Activated naive CD8-positive, alpha-beta T cell treated with anti-CD3 and anti-CD28 coated beads, Interleukin-2, amount 10 ng/mL, durations not matched to agents 7 days and 5 days (primary cell): Measurements from ENCODE around the gene NFKB1. TPM values are rescaled to one million over a fixed set of nuclear protein-coding genes. Genes with fewer than 3 reads are reported as not detected.

Source experiments
- ATAC-seq: fragments of 150-1000 bp; cut with Tn5 transposase; one replicate; pipeline ENCODE4 v1.10.0; 2021; ENCODE audit warnings: low read depth, moderate library complexity
- POLR2A ChIA-PET: fragments of 350-600 bp; sonication (Branson Sonifier 250); formaldehyde crosslinking; loops from one replicate; lab custom pipeline; 2021; ENCODE audit warnings: antibody characterized with exemption; lab: Charles Lee
- DNase-seq: peaks from one replicate; pipeline ENCODE4 v3.0.0; 2021
- H3K27ac Mint-ChIP-seq: one replicate; pipeline ENCODE4 v1.8.0; 2022; ENCODE audit warnings: mild to moderate bottlenecking, mixed read lengths
- H3K27me3 Mint-ChIP-seq: one replicate; pipeline ENCODE4 v1.8.0; 2022; ENCODE audit warnings: mild to moderate bottlenecking, moderate library complexity, mixed read lengths
- H3K36me3 Mint-ChIP-seq: one replicate; pipeline ENCODE4 v1.8.0; 2021; ENCODE audit warnings: mild to moderate bottlenecking, mixed read lengths
- H3K4me1 Mint-ChIP-seq: one replicate; pipeline ENCODE4 v1.8.0; 2021; ENCODE audit warnings: mixed read lengths
- H3K4me3 Mint-ChIP-seq: one replicate; pipeline ENCODE4 v1.8.0; 2022; ENCODE audit warnings: mild to moderate bottlenecking, moderate library complexity, mixed read lengths
- H3K9me3 Mint-ChIP-seq: one replicate; pipeline ENCODE4 v1.8.0; 2021; ENCODE audit warnings: mixed read lengths
- total RNA-seq, 2 experiments: library from RNA; stranded (reverse); gene quantifications; one replicate each; pipeline ENCODE4 v1.2.3, GENCODE V29; 2021

The NFKB1 gene
- total RNA-seq, 2 experiments from 2014 or later: 129 to 130 TPM

DNA sequence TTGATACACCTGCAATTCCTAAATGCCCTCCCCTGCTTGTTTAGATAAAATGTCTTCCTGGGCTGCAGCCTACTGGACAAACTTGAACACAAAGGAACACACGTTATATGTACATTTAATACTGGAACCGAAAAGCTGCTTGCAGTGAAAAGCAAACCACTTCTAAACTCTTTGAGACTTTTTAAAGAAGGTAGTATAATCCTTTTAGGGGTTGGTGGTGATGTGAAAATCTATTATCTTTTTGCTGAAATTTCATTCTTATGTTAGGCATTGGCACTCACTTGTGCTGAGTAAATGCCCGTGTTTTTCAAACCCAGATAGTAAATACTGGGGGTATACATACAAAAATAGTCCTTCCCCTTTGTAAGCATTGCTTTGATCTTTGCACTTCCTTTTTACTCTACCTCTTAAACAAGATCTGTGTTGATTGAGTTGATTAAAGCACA is 2.2 kb downstream of the NFKB1 start:
- ATAC-seq (no peak), DNase-seq (no peak)
- Mint-ChIP-seq H3K27ac (peak overlapping the region; percentile 88), H3K9me3 (peaks cover 4% of the 10 kb centered on the region), H3K36me3 (peaks cover 29% of the 10 kb centered on the region), H3K4me1 (peaks cover 30% of the 10 kb centered on the region), H3K27me3 (no peaks in the 10 kb centered on the region), H3K4me3 (peak overlapping the region; percentile 90)
- POLR2A ChIA-PET: interaction anchor here (0.6 to 3.9 kb wide), 11 partner anchors 8 to 324 kb away, joined by 3 to 20 read pairs (median 3); partner anchors contain the start of genes SLC39A8 and UBE2D3

- peaks cover 27% of the 10 kb centered on the region for H3K36me3 Mint-ChIP-seq
- peak overlapping the region; percentile 88 for H3K27ac Mint-ChIP-seq
- H3K4me1 Mint-ChIP-seq: peaks cover 31% of the 10 kb centered on the region
- no peak for DNase-seq
- ATAC-seq: no peak
- peak overlapping the region; percentile 90 for H3K4me3 Mint-ChIP-seq
- no peaks in the 10 kb centered on the region for H3K27me3 Mint-ChIP-seq
- no peaks in the 10 kb centered on the region for H3K9me3 Mint-ChIP-seq
- POLR2A ChIA-PET: interaction anchor here (3.9 kb wide), 1 partner anchor 24 kb away, joined by 20 read pairs; no protein-coding TSS in a partner anchor
These were observed 3.0 kb downstream of the NFKB1 start for GRCh38 chr4:102503831-102504786.

GRCh38 chr4:102504941-102505340 is 3.8 kb downstream of the NFKB1 start:
- POLR2A ChIA-PET: no interaction called here

GRCh38 chr4:102505708-102506107 is 4.5 kb downstream of the NFKB1 start:
- Mint-ChIP-seq H3K4me3 (no peak overlapping the region), H3K4me1 (peaks cover 42% of the 10 kb centered on the region), H3K27ac (no peak overlapping the region), H3K27me3 (no peaks in the 10 kb centered on the region), H3K36me3 (peaks cover 42% of the 10 kb centered on the region), H3K9me3 (no peaks in the 10 kb centered on the region)
- DNase-seq: no peak
- no peak for ATAC-seq
- POLR2A ChIA-PET: no interaction called here

More at GRCh38 chr4:102504941-102505340, 3.8 kb downstream of the NFKB1 start:
- Mint-ChIP-seq H3K9me3 (no peaks in the 10 kb centered on the region), H3K4me3 (peak overlapping the region; percentile 90), H3K27me3 (no peaks in the 10 kb centered on the region), H3K36me3 (peaks cover 35% of the 10 kb centered on the region), H3K4me1 (peaks cover 38% of the 10 kb centered on the region), H3K27ac (peak overlapping the region; percentile 69)
- no peak for DNase-seq
- no peak for ATAC-seq

- Mint-ChIP-seq H3K27ac (no peak overlapping the region), H3K4me3 (peak overlapping the region; percentile 9), H3K27me3 (no peaks in the 10 kb centered on the region), H3K9me3 (no peaks in the 10 kb centered on the region), H3K36me3 (peaks cover 48% of the 10 kb centered on the region), H3K4me1 (peaks cover 46% of the 10 kb centered on the region)
- POLR2A ChIA-PET: no interaction called here
- no peak for ATAC-seq
- DNase-seq: no peak
These were observed 5.4 kb downstream of the NFKB1 start for GRCh38 chr4:102506523-102506922.

DNA sequence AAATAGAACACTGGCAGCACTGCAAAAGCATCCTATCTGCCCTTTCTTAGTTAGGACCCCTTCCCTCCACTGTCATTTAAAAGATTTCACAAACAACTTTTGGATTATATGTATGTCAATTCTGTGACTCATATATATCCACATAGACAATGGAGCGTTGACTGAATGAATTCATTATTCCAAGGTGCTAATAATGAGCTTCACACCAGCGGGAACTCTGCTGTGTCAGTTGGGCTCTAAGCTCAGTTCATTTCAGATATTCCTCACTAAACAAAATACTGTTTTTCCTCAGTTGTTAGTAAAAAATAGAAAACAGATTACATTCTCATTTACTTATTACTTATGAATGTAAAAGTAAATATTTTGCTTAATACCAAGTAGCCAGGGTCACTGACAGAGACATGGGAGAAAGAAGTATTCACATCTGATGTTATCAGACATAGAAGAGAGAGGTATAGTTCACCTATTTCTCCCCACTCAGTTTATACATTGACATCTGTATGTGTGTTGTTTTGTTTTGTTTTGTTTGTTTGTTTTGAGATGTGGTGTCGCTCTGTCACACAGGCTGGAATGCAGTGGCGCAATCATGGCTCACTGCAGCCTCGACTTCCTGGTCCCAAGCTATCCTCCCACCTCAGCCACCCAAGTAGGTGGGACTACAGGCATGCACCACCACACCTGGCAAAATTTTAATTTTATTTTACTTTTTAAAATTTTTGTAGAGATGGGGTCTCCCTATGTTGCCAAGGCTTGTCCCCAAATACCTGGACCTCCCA is 10.9 kb downstream of the NFKB1 start:
- ATAC-seq (peak; percentile 16), DNase-seq (no peak)
- no peaks in the 10 kb centered on the region for H3K27me3 Mint-ChIP-seq
- no peak overlapping the region for H3K4me3 Mint-ChIP-seq
- peaks cover 41% of the 10 kb centered on the region for H3K4me1 Mint-ChIP-seq
- peaks cover 69% of the 10 kb centered on the region for H3K36me3 Mint-ChIP-seq
- H3K27ac Mint-ChIP-seq: no peak overlapping the region
- POLR2A ChIA-PET: interaction anchor here (0.7 to 1.9 kb wide), 3 partner anchors 10 to 11 kb away, joined by 3 to 7 read pairs (median 6); partner anchors contain the start of gene NFKB1
- H3K9me3 Mint-ChIP-seq: peaks cover 8% of the 10 kb centered on the region

- Mint-ChIP-seq H3K36me3 (peaks cover 60% of the 10 kb centered on the region), H3K4me1 (peaks cover 45% of the 10 kb centered on the region), H3K4me3 (no peak overlapping the region), H3K27me3 (no peaks in the 10 kb centered on the region), H3K9me3 (peaks cover 8% of the 10 kb centered on the region), H3K27ac (no peak overlapping the region)
- DNase-seq: no peak
- POLR2A ChIA-PET: no interaction called here
- no peak for ATAC-seq
These were observed 13.3 kb downstream of the NFKB1 start for GRCh38 chr4:102514298-102514964.

- POLR2A ChIA-PET: no interaction called here
- ATAC-seq (no peak), DNase-seq (no peak)
- Mint-ChIP-seq H3K4me1 (peaks cover 56% of the 10 kb centered on the region), H3K27me3 (no peaks in the 10 kb centered on the region), H3K27ac (peak overlapping the region; percentile 56), H3K4me3 (peak overlapping the region; percentile 6), H3K9me3 (peaks cover 8% of the 10 kb centered on the region), H3K36me3 (peaks cover 34% of the 10 kb centered on the region)
These were observed 16.6 kb downstream of the NFKB1 start for GRCh38 chr4:102517753-102518152.

DNA sequence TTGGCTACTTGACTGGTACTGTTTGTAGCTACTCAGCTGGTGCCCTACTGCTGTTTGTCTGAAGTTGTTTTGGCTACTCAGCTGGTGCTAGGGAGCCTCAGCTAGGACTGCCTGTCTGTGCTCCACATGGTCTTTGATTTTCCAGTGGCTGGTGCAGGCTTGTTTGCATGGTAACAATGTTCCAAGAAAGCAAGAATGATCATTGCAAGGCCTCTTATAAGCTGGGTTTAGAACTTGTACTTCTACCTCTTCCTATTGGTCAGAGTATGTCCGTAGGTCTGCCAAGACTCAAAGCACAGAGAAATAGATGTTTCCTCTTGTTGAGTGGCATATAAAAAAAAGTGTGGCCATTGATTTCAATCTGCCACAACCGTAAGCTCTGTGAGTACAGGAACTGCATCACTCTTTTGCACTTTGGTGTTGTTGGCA is 17.6 kb downstream of the NFKB1 start:
- DNase-seq (no peak), ATAC-seq (peak; percentile 75)
- Mint-ChIP-seq H3K4me3 (peak overlapping the region; percentile 57), H3K4me1 (peaks cover 64% of the 10 kb centered on the region), H3K9me3 (peaks cover 8% of the 10 kb centered on the region), H3K27me3 (no peaks in the 10 kb centered on the region), H3K27ac (peak overlapping the region; percentile 81), H3K36me3 (peaks cover 29% of the 10 kb centered on the region)
- POLR2A ChIA-PET: interaction anchor here (0.6 to 2.3 kb wide), 6 partner anchors 10 to 307 kb away, joined by 3 to 6 read pairs (median 4); no protein-coding TSS in a partner anchor

- POLR2A ChIA-PET: interaction anchor here (1.1 to 2.3 kb wide), 3 partner anchors 9 to 20 kb away, joined by 3 to 5 read pairs (median 4); no protein-coding TSS in a partner anchor
- H3K27ac Mint-ChIP-seq: peak overlapping the region; percentile 58
- H3K36me3 Mint-ChIP-seq: peaks cover 26% of the 10 kb centered on the region
- peaks cover 69% of the 10 kb centered on the region for H3K4me1 Mint-ChIP-seq
- peaks cover 6% of the 10 kb centered on the region for H3K9me3 Mint-ChIP-seq
- no peak overlapping the region for H3K4me3 Mint-ChIP-seq
- no peaks in the 10 kb centered on the region for H3K27me3 Mint-ChIP-seq
- ATAC-seq (no peak), DNase-seq (no peak)
These were observed 18.8 kb downstream of the NFKB1 start for GRCh38 chr4:102519925-102520324.

DNA sequence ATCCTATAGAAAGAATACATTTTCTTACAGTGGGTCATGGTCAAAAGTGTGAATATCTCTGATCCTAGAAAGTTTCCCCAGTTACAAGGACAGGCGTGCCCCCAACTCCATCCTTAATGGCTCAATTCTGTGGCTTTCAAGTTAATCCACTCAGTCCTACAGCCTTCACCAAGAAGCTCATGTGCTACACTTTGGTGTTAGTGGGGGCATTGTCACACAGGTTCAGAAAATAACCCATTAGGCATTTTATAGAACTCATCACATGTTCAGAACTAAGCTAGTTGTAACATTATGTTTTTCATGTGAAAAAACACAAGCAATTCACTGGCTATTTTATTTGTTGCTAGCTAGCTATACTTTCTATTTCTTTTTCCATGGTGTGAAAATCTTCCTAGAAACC is 20.4 kb downstream of the NFKB1 start:
- peaks cover under 1% of the 10 kb centered on the region for H3K9me3 Mint-ChIP-seq

DNA sequence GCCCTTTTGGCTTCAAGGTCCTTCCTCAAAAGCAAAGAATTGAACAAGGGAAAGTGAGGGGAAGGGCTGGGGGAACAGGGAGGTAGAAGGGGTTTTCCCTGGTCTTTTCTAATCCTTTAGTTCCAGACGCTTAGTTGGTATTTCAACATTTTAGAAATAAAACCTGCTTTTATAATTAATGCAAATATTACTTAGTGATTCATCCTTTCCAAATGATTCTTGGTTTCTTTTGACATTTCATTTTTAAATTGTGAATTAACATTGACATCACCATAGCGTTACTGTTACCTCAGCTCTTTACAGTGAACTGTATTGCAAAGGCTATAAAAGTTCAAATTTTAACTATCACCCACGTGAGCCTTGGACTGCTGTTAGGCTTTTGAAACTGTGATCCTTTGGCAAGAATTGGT is 20.9 kb downstream of the NFKB1 start:
- Mint-ChIP-seq H3K4me1 (peaks cover 80% of the 10 kb centered on the region), H3K4me3 (peak overlapping the region; percentile 36), H3K9me3 (no peaks in the 10 kb centered on the region), H3K27ac (peak overlapping the region; percentile 74), H3K36me3 (peaks cover 15% of the 10 kb centered on the region), H3K27me3 (no peaks in the 10 kb centered on the region)
- ATAC-seq (no peak), DNase-seq (no peak)
- POLR2A ChIA-PET: interaction anchor here (0.7 to 1.1 kb wide), 3 partner anchors 12 to 21 kb away, joined by 3 to 4 read pairs (median 3); partner anchors contain the start of gene NFKB1

More for the DNA sequence above, 20.4 kb downstream of the NFKB1 start:
- Mint-ChIP-seq H3K27me3 (no peaks in the 10 kb centered on the region), H3K4me3 (peak overlapping the region; percentile 36), H3K27ac (peak overlapping the region; percentile 74), H3K4me1 (peaks cover 77% of the 10 kb centered on the region), H3K36me3 (peaks cover 20% of the 10 kb centered on the region)
- no peak for ATAC-seq
- no peak for DNase-seq
- POLR2A ChIA-PET: interaction anchor here (0.7 to 1.1 kb wide), 3 partner anchors 12 to 21 kb away, joined by 3 to 4 read pairs (median 3); partner anchors contain the start of gene NFKB1
